Left lung (tissue), 10 donors: ENCODE results near the gene DDI2. TPM values are rescaled to one million over a fixed set of nuclear protein-coding genes. Genes with fewer than 3 reads are reported as not detected.
"Not testable (repeated sequence)": the region's sequence is repeated elsewhere in the genome, so short reads cannot be mapped to it uniquely, and the experiment has no call there.

Experiments
- ATAC-seq: fragments of 200-7000 bp; cut with Tn5 transposase; one replicate; pipeline ENCODE4 v1.9.1; 2020; ENCODE audit warnings: moderate library complexity
- DNase-seq, 4 donors: peaks; one replicate each; pipeline ENCODE4 v3.0.0-alpha.2; 2013 to 2020
- H3K27ac ChIP-seq, 2 donors: fragments of 200-600 bp; sonication (generic) in 1 of 2; one replicate each; pipeline versions ENCODE4 v1.5.0 to v1.8.0; 2020 to 2021
- H3K27me3 ChIP-seq, 2 donors: fragments of 200-600 bp; sonication (generic) in 1 of 2; one replicate each; pipeline versions ENCODE4 v1.5.0 to v1.8.0; 2020 to 2021
- H3K36me3 ChIP-seq, 2 donors: fragments of 200-600 bp; sonication (generic) in 1 of 2; one replicate each; pipeline versions ENCODE4 v1.5.0 to v1.8.0; 2020 to 2021
- H3K4me1 ChIP-seq, 2 donors: fragments of 200-600 bp; one replicate each; pipeline ENCODE4 v1.8.0; 2021
- H3K4me3 ChIP-seq, 2 donors: fragments of 200-600 bp; sonication (generic) in 1 of 2; one replicate each; pipeline versions ENCODE4 v1.5.0 to v1.8.0; 2020 to 2021; ENCODE audit warnings: mild to moderate bottlenecking in 1 of 2
- H3K9me3 ChIP-seq, 2 donors: fragments of 200-600 bp; sonication (generic) in 1 of 2; one replicate each; pipeline versions ENCODE4 v1.5.0 to v1.8.0; 2020 to 2021
- intact Hi-C, 2 donors: fragments of 100-400 bp; cut with DNase I; formaldehyde crosslinking; loops; one replicate each; pipeline versions ENCODE4 v1.11.2 to v1.14.2; 2022
- polyA plus RNA-seq, 6 donors: library from polyadenylated mRNA; unstranded; fragments of 120-200 nt; gene quantifications; one replicate each; pipeline ENCODE4 v1.2.1, GENCODE V29; 2013; ENCODE audit not compliant: insufficient read length in 6 of 6
- total RNA-seq, 2 donors: library from RNA; stranded (reverse); fragmentation: NEBNext Ultra II Directional; extraction: Animal tissue kit (Norgen Biotek cat#: 25700); gene quantifications; one replicate each; pipeline ENCODE4 v1.2.1, GENCODE V29; 2021
- TF ChIP-seq, protein P1 (sequence below), 2 donors: fragments of 200-600 bp; sonication (generic) in 1 of 2; IDR thresholded peaks; one replicate each; pipeline versions ENCODE4 v1.5.0 to v1.8.0; 2021; ENCODE audit warnings: antibody characterized with exemption in 2 of 2
- donor health status: DM: no; HTN: yes; CAD: no.
- donor health status: DM: no; HTN: no; CAD: no.

Gene DDI2
- total and polyA plus RNA-seq, 8 donors, result 20.4 to 37.7 (median 22.6) TPM

GRCh38 chr1:15650433-15650832, 33.2 kb downstream of the DDI2 start:
- Histone ChIP-seq H3K9me3 (no peaks in the 10 kb centered on the region), H3K27me3 (no peaks in the 10 kb centered on the region), H3K4me1 (no peaks in the 10 kb centered on the region), H3K36me3 (peaks cover 0 to 88% of the 10 kb centered on the region in 2 donors), H3K27ac (no peak overlapping the region), H3K4me3 (no peak overlapping the region)
- intact Hi-C loops, result no loop called here
- ATAC-seq (no peak), DNase-seq (no peak)
- TF ChIP-seq, protein P1, sequence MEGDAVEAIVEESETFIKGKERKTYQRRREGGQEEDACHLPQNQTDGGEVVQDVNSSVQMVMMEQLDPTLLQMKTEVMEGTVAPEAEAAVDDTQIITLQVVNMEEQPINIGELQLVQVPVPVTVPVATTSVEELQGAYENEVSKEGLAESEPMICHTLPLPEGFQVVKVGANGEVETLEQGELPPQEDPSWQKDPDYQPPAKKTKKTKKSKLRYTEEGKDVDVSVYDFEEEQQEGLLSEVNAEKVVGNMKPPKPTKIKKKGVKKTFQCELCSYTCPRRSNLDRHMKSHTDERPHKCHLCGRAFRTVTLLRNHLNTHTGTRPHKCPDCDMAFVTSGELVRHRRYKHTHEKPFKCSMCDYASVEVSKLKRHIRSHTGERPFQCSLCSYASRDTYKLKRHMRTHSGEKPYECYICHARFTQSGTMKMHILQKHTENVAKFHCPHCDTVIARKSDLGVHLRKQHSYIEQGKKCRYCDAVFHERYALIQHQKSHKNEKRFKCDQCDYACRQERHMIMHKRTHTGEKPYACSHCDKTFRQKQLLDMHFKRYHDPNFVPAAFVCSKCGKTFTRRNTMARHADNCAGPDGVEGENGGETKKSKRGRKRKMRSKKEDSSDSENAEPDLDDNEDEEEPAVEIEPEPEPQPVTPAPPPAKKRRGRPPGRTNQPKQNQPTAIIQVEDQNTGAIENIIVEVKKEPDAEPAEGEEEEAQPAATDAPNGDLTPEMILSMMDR (IDR thresholded peaks at IDR 0.05), result no peak

- H3K4me3 ChIP-seq, intact Hi-C loops, H3K4me1 ChIP-seq, DNase-seq, ATAC-seq, H3K27ac ChIP-seq, H3K9me3 ChIP-seq, H3K27me3 ChIP-seq: not testable (repeated sequence)
- peaks cover 0 to 88% of the 10 kb centered on the region in 2 donors for H3K36me3 ChIP-seq
Observed at GRCh38 chr1:15652130-15652529, 34.9 kb downstream of the DDI2 start.

GRCh38 chr1:15654091-15654690, 36.9 kb downstream of the DDI2 start:
- TF ChIP-seq, protein P1 (IDR thresholded peaks at IDR 0.05), result no peak
- Histone ChIP-seq H3K27ac (no peak overlapping the region), H3K36me3 (peaks cover 0 to 89% of the 10 kb centered on the region in 2 donors), H3K9me3 (no peaks in the 10 kb centered on the region), H3K27me3 (no peaks in the 10 kb centered on the region), H3K4me3 (no peak overlapping the region), H3K4me1 (peaks cover 0 to 8% of the 10 kb centered on the region in 2 donors)
- ATAC-seq, result no peak
- no peak for DNase-seq
- intact Hi-C loops, result no loop called here

- intact Hi-C loops, result no loop called here
- Histone ChIP-seq H3K27ac (peak overlapping the region; percentile 16 to 20), H3K4me1 (peaks cover 0 to 8% of the 10 kb centered on the region in 2 donors), H3K36me3 (peaks cover 0 to 90% of the 10 kb centered on the region in 2 donors), H3K27me3 (no peaks in the 10 kb centered on the region), H3K4me3 (no peak overlapping the region), H3K9me3 (no peaks in the 10 kb centered on the region)
- TF ChIP-seq, protein P1 (IDR thresholded peaks at IDR 0.05), result no peak
- DNase-seq (no peak), ATAC-seq (no peak)
Observed at GRCh38 chr1:15656464-15656863, 39.2 kb downstream of the DDI2 start.

DNA sequence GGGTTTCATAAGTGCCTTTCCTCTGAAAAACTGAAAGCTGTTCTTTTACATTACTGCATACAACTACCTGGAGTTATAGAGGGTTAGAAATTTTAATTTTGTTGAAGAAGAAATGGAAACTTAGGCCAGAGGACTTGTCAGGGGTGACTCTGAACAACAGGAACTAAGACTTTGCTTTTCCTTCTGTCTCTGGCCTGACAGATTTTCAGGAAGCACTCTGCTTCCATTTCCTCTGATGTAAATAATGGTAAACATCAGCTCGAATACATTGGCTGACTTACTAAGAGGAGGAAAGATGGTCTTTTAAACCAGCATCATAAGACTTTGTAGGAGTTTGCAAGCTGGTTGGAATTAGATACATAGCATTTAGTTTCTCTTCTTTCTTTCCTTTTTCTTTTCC, 39.8 kb downstream of the DDI2 start:
- H3K9me3 ChIP-seq, result no peaks in the 10 kb centered on the region
- H3K27me3 ChIP-seq, result no peaks in the 10 kb centered on the region
- intact Hi-C loops, result no loop called here
- TF ChIP-seq, protein P1 (IDR thresholded peaks at IDR 0.05), result no peak
- no peak for DNase-seq
- H3K27ac ChIP-seq, result peak overlapping the region; percentile 16 to 20
- H3K36me3 ChIP-seq, result peaks cover 0 to 90% of the 10 kb centered on the region in 2 donors
- peaks cover 0 to 8% of the 10 kb centered on the region in 2 donors for H3K4me1 ChIP-seq
- H3K4me3 ChIP-seq, result no peak overlapping the region
- no peak for ATAC-seq

- Histone ChIP-seq H3K4me3 (no peak overlapping the region), H3K27me3 (no peaks in the 10 kb centered on the region), H3K36me3 (peaks cover 0 to 67% of the 10 kb centered on the region in 2 donors), H3K9me3 (no peaks in the 10 kb centered on the region), H3K27ac (no peak overlapping the region), H3K4me1 (peaks cover 0 to 8% of the 10 kb centered on the region in 2 donors)
- intact Hi-C loops, result no loop called here
- TF ChIP-seq, protein P1 (IDR thresholded peaks at IDR 0.05), result no peak
- DNase-seq, result no peak
- ATAC-seq, result no peak
Observed at GRCh38 chr1:15660151-15660550, 42.9 kb downstream of the DDI2 start.
